ENCODE results near the gene ASTL. TPM values are rescaled to one million over a fixed set of nuclear protein-coding genes. Genes with fewer than 3 reads are reported as not detected.

ASTL gene
- total RNA-seq, 1 donor from 2014 or later = 2.4 TPM

GRCh38 chr2:96123290-96123689 lies 15.0 kb downstream of the ASTL start:
- intact Hi-C loops (cut with micrococcal nuclease) = no loop called here
- no peak overlapping the region for H3K4me3 Mint-ChIP-seq
- peaks cover 28% of the 10 kb centered on the region for H3K27me3 Mint-ChIP-seq

GRCh38 chr2:96122391-96122790 lies 15.9 kb downstream of the ASTL start:
- peaks cover 15% of the 10 kb centered on the region for H3K4me1 Mint-ChIP-seq
- peaks cover 33% of the 10 kb centered on the region for H3K27me3 Mint-ChIP-seq
- H3K9me3 Mint-ChIP-seq = no peaks in the 10 kb centered on the region
- no peak overlapping the region for H3K27ac Mint-ChIP-seq
- intact Hi-C loops (cut with micrococcal nuclease) = no loop called here
- DNase-seq = no peak
- H3K36me3 Mint-ChIP-seq (ENCODE audit: low read depth) = peaks cover 7% of the 10 kb centered on the region
- no peak overlapping the region for H3K4me3 Mint-ChIP-seq

More at GRCh38 chr2:96123290-96123689, 15.0 kb downstream of the ASTL start:
- DNase-seq = no peak
- peaks cover 7% of the 10 kb centered on the region for H3K36me3 Mint-ChIP-seq (ENCODE audit: low read depth)
- peaks cover 10% of the 10 kb centered on the region for H3K4me1 Mint-ChIP-seq
- H3K9me3 Mint-ChIP-seq = no peaks in the 10 kb centered on the region
- no peak overlapping the region for H3K27ac Mint-ChIP-seq

- DNase-seq = no peak
- Mint-ChIP-seq H3K27me3 (peaks cover 33% of the 10 kb centered on the region), H3K4me1 (peaks cover 18% of the 10 kb centered on the region), H3K9me3 (no peaks in the 10 kb centered on the region), H3K36me3 (ENCODE audit: low read depth) (peaks cover 2% of the 10 kb centered on the region), H3K27ac (no peak overlapping the region), H3K4me3 (no peak overlapping the region)
- intact Hi-C loops (cut with micrococcal nuclease) = no loop called here
Observed at GRCh38 chr2:96121414-96121813, 16.9 kb downstream of the ASTL start.

GRCh38 chr2:96120991-96121390 lies 17.3 kb downstream of the ASTL start:
- Mint-ChIP-seq H3K4me1 (peaks cover 18% of the 10 kb centered on the region), H3K27me3 (peaks cover 33% of the 10 kb centered on the region), H3K4me3 (no peak overlapping the region), H3K9me3 (no peaks in the 10 kb centered on the region), H3K27ac (no peak overlapping the region), H3K36me3 (ENCODE audit: low read depth) (no peaks in the 10 kb centered on the region)
- DNase-seq = no peak
- intact Hi-C loops (cut with micrococcal nuclease) = no loop called here

- DNase-seq = no peak
- H3K4me1 Mint-ChIP-seq = peaks cover 22% of the 10 kb centered on the region
- no peaks in the 10 kb centered on the region for H3K9me3 Mint-ChIP-seq
- intact Hi-C loops (cut with micrococcal nuclease) = no loop called here
- peaks cover 40% of the 10 kb centered on the region for H3K27me3 Mint-ChIP-seq
- H3K36me3 Mint-ChIP-seq (ENCODE audit: low read depth) = no peaks in the 10 kb centered on the region
- H3K4me3 Mint-ChIP-seq = no peak overlapping the region
- no peak overlapping the region for H3K27ac Mint-ChIP-seq
Observed at GRCh38 chr2:96120091-96120720, 18.1 kb downstream of the ASTL start.

- DNase-seq = no peak
- Mint-ChIP-seq H3K36me3 (ENCODE audit: low read depth) (no peaks in the 10 kb centered on the region), H3K27me3 (peaks cover 42% of the 10 kb centered on the region), H3K9me3 (no peaks in the 10 kb centered on the region), H3K27ac (no peak overlapping the region), H3K4me1 (peaks cover 22% of the 10 kb centered on the region), H3K4me3 (no peak overlapping the region)
- intact Hi-C loops (cut with micrococcal nuclease) = loop anchor here (5.0 to 10.0 kb wide), 2 partner anchors 95 to 117 kb away; no protein-coding TSS in a partner anchor
Observed at GRCh38 chr2:96119389-96119751, 18.9 kb downstream of the ASTL start.

- peaks cover 22% of the 10 kb centered on the region for H3K4me1 Mint-ChIP-seq
- no peak overlapping the region for H3K27ac Mint-ChIP-seq
- H3K27me3 Mint-ChIP-seq = peaks cover 42% of the 10 kb centered on the region
- no peaks in the 10 kb centered on the region for H3K9me3 Mint-ChIP-seq
- intact Hi-C loops (cut with micrococcal nuclease) = loop anchor here (5.0 to 10.0 kb wide), 2 partner anchors 94 to 117 kb away; no protein-coding TSS in a partner anchor
- no peak for DNase-seq
- no peak overlapping the region for H3K4me3 Mint-ChIP-seq
- no peaks in the 10 kb centered on the region for H3K36me3 Mint-ChIP-seq (ENCODE audit: low read depth)
Observed at GRCh38 chr2:96118698-96119388, 19.5 kb downstream of the ASTL start.

GRCh38 chr2:96117701-96118588 lies 20.4 kb downstream of the ASTL start:
- Mint-ChIP-seq H3K4me1 (peaks cover 22% of the 10 kb centered on the region), H3K27ac (no peak overlapping the region), H3K36me3 (ENCODE audit: low read depth) (no peaks in the 10 kb centered on the region), H3K4me3 (peak overlapping the region; percentile 77), H3K27me3 (peaks cover 42% of the 10 kb centered on the region), H3K9me3 (no peaks in the 10 kb centered on the region)
- intact Hi-C loops (cut with micrococcal nuclease) = loop anchor here (5.0 to 10.0 kb wide), 2 partner anchors 93 to 116 kb away; no protein-coding TSS in a partner anchor
- no peak for DNase-seq

- no peak overlapping the region for H3K27ac Mint-ChIP-seq
- H3K4me3 Mint-ChIP-seq = peak overlapping the region; percentile 77
- H3K27me3 Mint-ChIP-seq = peaks cover 42% of the 10 kb centered on the region
- H3K9me3 Mint-ChIP-seq = no peaks in the 10 kb centered on the region
- peak; percentile 92 for DNase-seq
- H3K4me1 Mint-ChIP-seq = peaks cover 22% of the 10 kb centered on the region
- intact Hi-C loops (cut with micrococcal nuclease) = loop anchor here (1.0 to 10.0 kb wide), 3 partner anchors 28 to 115 kb away; partner anchors contain the start of gene DUSP2
- no peaks in the 10 kb centered on the region for H3K36me3 Mint-ChIP-seq (ENCODE audit: low read depth)
Observed at GRCh38 chr2:96116879-96117533, 21.3 kb downstream of the ASTL start.

- Mint-ChIP-seq H3K27me3 (peaks cover 39% of the 10 kb centered on the region), H3K4me3 (peak within 1 kb of the TSS; percentile 82), H3K27ac (peak within 1 kb of the TSS; percentile 16), H3K36me3 (ENCODE audit: low read depth) (no peaks in the 10 kb centered on the region), H3K4me1 (peaks cover 22% of the 10 kb centered on the region), H3K9me3 (no peaks in the 10 kb centered on the region)
- DNase-seq = peak; percentile 90
- intact Hi-C loops (cut with micrococcal nuclease) = loop anchor here (1.0 to 10.0 kb wide), 3 partner anchors 29 to 114 kb away; partner anchors contain the start of gene DUSP2
Observed at GRCh38 chr2:96116424-96116878, 21.9 kb downstream of the ASTL start, which contains the start of gene ADRA2B. Gene ADRA2B, minus strand, starts transcription at chr2:96116571. Its CDS starts 422 bp downstream, at chr2:96116149.

- H3K27ac Mint-ChIP-seq = peak overlapping the region; percentile 16
- H3K36me3 Mint-ChIP-seq (ENCODE audit: low read depth) = no peaks in the 10 kb centered on the region
- peaks cover 33% of the 10 kb centered on the region for H3K27me3 Mint-ChIP-seq
- H3K4me3 Mint-ChIP-seq = peak overlapping the region; percentile 82
- DNase-seq = no peak
- peaks cover 22% of the 10 kb centered on the region for H3K4me1 Mint-ChIP-seq
- intact Hi-C loops (cut with micrococcal nuclease) = loop anchor here (1.0 to 10.0 kb wide), 3 partner anchors 29 to 114 kb away; partner anchors contain the start of gene DUSP2
- H3K9me3 Mint-ChIP-seq = no peaks in the 10 kb centered on the region
Observed at GRCh38 chr2:96115631-96116423, 22.5 kb downstream of the ASTL start.

- no peak for DNase-seq
- Mint-ChIP-seq H3K27me3 (peaks cover 25% of the 10 kb centered on the region), H3K9me3 (no peaks in the 10 kb centered on the region), H3K4me1 (peaks cover 16% of the 10 kb centered on the region), H3K27ac (peak overlapping the region; percentile 16), H3K4me3 (peak overlapping the region; percentile 82), H3K36me3 (ENCODE audit: low read depth) (no peaks in the 10 kb centered on the region)
- intact Hi-C loops (cut with micrococcal nuclease) = loop anchor here (5.0 to 10.0 kb wide), 2 partner anchors 90 to 113 kb away; no protein-coding TSS in a partner anchor
Observed at GRCh38 chr2:96114903-96115581, 23.3 kb downstream of the ASTL start.

Measured in activated CD4-positive, alpha-beta T cell treated with anti-CD3 and anti-CD28 coated beads, Interleukin-2, amount 10 ng/mL, durations not matched to agents 24 days and 14 days (primary cell).